ENCODE measurements around the gene MAPK7. TPM values are rescaled to one million over a fixed set of nuclear protein-coding genes. Genes with fewer than 3 reads are reported as not detected.
A peak's percentile ranks its signal among the peaks of the same experiment; 100 is the strongest.

The MAPK7 gene
- total and polyA plus RNA-seq, 2 of the 4 experiments (the other 2 are of a cell fraction), result 9.7 to 25.4 TPM

GRCh38 chr17:19398301-19399181 lies 20.2 kb downstream of the MAPK7 start:
- ATAC-seq (ENCODE audit: low read depth) (peak; percentile 46), DNase-seq (no peak)
- BruUV-seq (replicated peaks), result no TSS peak
- no peaks in the 10 kb centered on the region for H3K9me3 ChIP-seq (ENCODE audit: control insufficient read depth, insufficient read depth, low read length)
- 0 out of 2 replicates have a peak overlapping the region, but pooled peaks have one; percentile 15 for H2AK5ac ChIP-seq (ENCODE audit: low read depth, low read length)
- CTCF ChIA-PET, result no interaction called here
- H4K20me1 ChIP-seq (ENCODE audit: insufficient read depth, low read length), result no peaks in the 10 kb centered on the region
- H2BK120ac ChIP-seq (ENCODE audit: low read depth, low read length), result no peak overlapping the region
- H3K4me3 ChIP-seq (ENCODE audit: insufficient read depth, low read depth, low read length), result no peak overlapping the region
- H3K27me3 ChIP-seq (ENCODE audit: control insufficient read depth, insufficient read depth, low read length), result no peaks in the 10 kb centered on the region
- no peak overlapping the region for H3K9ac ChIP-seq (ENCODE audit: low read depth, low read length)
- H4K8ac ChIP-seq (ENCODE audit: low read depth in 2 of 2, low read length in 2 of 2), result no peak overlapping the region
- H4K91ac ChIP-seq (ENCODE audit: insufficient read depth, low read depth, low read length), result no peak overlapping the region
- peak overlapping the region; percentile 53; the same call in 1 of the 2 replicates for H4K5ac ChIP-seq (ENCODE audit: low read depth, low read length)
- H2BK20ac ChIP-seq (ENCODE audit: low read depth, low read length), result no peak overlapping the region
- peaks cover 10% of the 10 kb centered on the region for H3K4me1 ChIP-seq (ENCODE audit: control insufficient read depth, insufficient read depth, low read length)
- H3K56ac ChIP-seq (ENCODE audit: extremely low read depth, insufficient read depth, low read length), result no peak overlapping the region
- intact Hi-C loops (cut with micrococcal nuclease), result no loop called here
- H3K4me2 ChIP-seq (ENCODE audit: low read depth, low read length), result no peak overlapping the region
- H2BK15ac ChIP-seq (ENCODE audit: low read depth, low read length), result no peak overlapping the region
- H3K14ac ChIP-seq (replicated peaks; ENCODE audit: low read depth, low read length), result no peak overlapping the region
- TF ChIP-seq CHD1 (IDR thresholded peaks at IDR 0.05; ENCODE audit: low read depth, low read length) (no peak), RFX5 (IDR thresholded peaks at IDR 0.05; ENCODE audit: low read depth, low read length) (no peak), SMC3 (IDR thresholded peaks at IDR 0.05; ENCODE audit: low read depth, low read length) (no peak), ELK1 (IDR thresholded peaks at IDR 0.05; ENCODE audit: borderline replicate concordance, low read depth, low read length) (no peak), USF2 (IDR thresholded peaks at IDR 0.05; ENCODE audit: low read depth, low read length) (no peak), POLR2A (IDR thresholded peaks at IDR 0.05; ENCODE audit: low read depth, low read length) (no peak), FOS (IDR thresholded peaks at IDR 0.05; ENCODE audit: low read depth, low read length) (no peak)
- no peak overlapping the region for H2AK9ac ChIP-seq (replicated peaks; ENCODE audit: low read depth, low read length, poor library complexity)
- no peaks in the 10 kb centered on the region for H3K36me3 ChIP-seq (ENCODE audit: control insufficient read depth, insufficient read depth, low read length)
- 40% methylated on average over 1 of the region's 2 CpGs; no CpG with 5 or more reads in 1 of the 2 experiments for WGBS, 2 experiments (ENCODE audit: extremely low coverage in 2 of 2, insufficient read length in 1 of 2)
- dilution Hi-C loops (cut with HindIII; ENCODE audit: low sequenced_read_pairs, unreplicated experiment), result no loop called here
- in situ Hi-C loops (cut with MboI; ENCODE audit: low sequenced_read_pairs), result no loop called here
- H3K9me1 ChIP-seq (ENCODE audit: insufficient read depth, low read length), result peaks cover 4% of the 10 kb centered on the region; the same call in 1 of the 2 replicates
- no peak overlapping the region for H3K23ac ChIP-seq (ENCODE audit: low read depth, low read length)
- H3K79me1 ChIP-seq (ENCODE audit: low read depth in 1 of 2, low read length in 2 of 2), result no peaks in the 10 kb centered on the region
- H3K27ac ChIP-seq (ENCODE audit: insufficient read depth, low read length), result no peak overlapping the region
- no peak overlapping the region for H3K4ac ChIP-seq (ENCODE audit: low read depth, low read length)
- POLR2A ChIA-PET (ENCODE audit: unreplicated experiment), result no interaction called here
- H2BK5ac ChIP-seq (ENCODE audit: low read depth, low read length, poor library complexity, severe bottlenecking), result no peak overlapping the region
- no peak overlapping the region for H3K18ac ChIP-seq (ENCODE audit: low read depth, low read length)
- H2AFZ ChIP-seq (replicated peaks; ENCODE audit: low read length, poor library complexity), result no peak overlapping the region

Data from IMR-90 (cell line).